ENCODE data around the gene STMN1. TPM values are rescaled to one million over a fixed set of nuclear protein-coding genes. Genes with fewer than 3 reads are reported as not detected.

STMN1 gene
- total and polyA plus RNA-seq, 2 of the 8 experiments (the other 6 are each of a cell fraction or from before 2014, with no cell fraction given) = 116 to 564 TPM

- TF ChIP-seq POLR2AphosphoS5 (IDR thresholded peaks at IDR 0.05; ENCODE audit: low read depth, low read length) (no peak), POLR2A (IDR thresholded peaks at IDR 0.05; ENCODE audit: control extremely low read depth in 1 of 2, low read depth in 2 of 2, low read length in 2 of 2) (no peak), TAF7 (optimal IDR thresholded peaks at IDR 0.05; ENCODE audit: borderline replicate concordance, low read depth, low read length) (no peak)
- TF ChIP-seq, protein P1, sequence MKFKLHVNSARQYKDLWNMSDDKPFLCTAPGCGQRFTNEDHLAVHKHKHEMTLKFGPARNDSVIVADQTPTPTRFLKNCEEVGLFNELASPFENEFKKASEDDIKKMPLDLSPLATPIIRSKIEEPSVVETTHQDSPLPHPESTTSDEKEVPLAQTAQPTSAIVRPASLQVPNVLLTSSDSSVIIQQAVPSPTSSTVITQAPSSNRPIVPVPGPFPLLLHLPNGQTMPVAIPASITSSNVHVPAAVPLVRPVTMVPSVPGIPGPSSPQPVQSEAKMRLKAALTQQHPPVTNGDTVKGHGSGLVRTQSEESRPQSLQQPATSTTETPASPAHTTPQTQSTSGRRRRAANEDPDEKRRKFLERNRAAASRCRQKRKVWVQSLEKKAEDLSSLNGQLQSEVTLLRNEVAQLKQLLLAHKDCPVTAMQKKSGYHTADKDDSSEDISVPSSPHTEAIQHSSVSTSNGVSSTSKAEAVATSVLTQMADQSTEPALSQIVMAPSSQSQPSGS (IDR thresholded peaks at IDR 0.05; ENCODE audit: low read length) = no peak
Measured at GRCh38 chr1:25872713-25873112, 33.5 kb downstream of the STMN1 start (continued).

Measured in H1 (cell line).